ENCODE results near the gene TTL.
"Not testable (repeated sequence)": the region's sequence is repeated elsewhere in the genome, so short reads cannot be mapped to it uniquely, and the experiment has no call there.

Gene TTL

DNA sequence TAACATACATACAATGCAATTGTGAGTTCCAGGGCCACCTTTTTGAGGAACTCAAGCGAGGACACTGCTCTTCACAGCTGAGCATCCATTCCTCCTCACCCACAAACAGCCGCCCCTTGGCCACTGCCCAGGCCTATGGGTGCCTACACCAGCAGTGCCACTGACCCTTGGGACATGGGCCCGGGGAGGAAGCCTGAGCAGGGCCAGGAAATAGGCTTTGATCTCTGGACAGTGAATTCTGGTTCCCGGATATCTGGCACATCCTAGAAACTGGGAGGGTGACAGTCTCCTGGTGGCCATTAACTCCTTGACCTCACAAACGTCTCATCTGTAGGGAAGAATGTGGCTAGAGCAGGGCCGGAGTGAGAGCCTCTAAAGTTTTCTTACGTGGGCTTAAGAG lies 5.5 kb upstream of the TTL start:
- no peak for DNase-seq

DNA sequence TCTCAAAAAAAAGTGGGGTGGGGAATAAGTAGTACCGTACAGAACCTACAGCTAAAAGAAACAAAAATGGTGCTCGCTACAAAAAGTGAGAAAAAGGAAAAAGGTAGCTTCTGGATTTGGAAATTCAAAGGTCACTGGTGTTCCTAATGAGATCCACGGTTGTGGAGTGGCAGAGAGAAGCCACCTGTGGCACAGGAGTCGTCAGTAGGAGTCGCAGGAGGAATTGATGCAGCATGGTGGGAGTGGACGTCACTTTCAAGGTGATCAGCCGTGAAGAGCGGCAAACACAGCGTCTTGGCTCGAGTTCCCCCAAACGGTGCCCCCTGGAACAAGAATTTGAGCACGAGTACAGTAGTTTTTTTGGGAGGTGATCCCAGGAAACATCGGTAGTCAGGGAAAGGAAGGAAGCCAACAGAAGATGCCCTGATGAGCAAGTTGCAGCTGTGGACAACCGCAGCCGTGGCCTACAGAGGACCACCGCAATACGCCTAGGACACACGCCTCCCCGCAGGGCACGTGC lies 1.4 kb upstream of the TTL start:
- peak; percentile 15 for DNase-seq

DNA sequence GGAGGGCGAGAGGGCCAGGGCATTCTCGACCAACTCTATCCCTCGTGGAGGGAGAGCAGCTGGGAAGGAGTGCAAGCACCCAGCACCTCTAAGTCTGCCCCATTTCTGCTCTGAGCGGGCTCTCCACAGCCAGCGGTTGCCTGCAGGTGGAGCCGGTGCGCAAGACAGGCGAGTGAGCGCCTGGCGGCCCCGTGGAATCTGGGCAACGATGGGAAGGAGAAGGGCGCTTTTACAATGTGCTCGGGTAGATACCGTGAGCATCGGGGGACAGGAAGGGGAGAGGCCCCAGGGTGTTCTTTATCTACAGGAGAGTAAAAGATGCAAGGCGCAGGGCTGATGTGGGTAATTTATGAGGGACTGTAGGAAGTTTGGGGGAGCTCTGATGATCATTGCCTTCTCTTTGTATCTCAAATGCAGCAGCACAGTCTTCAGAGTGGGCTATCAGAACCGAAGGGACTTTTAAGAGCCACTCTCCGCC lies 867 bp upstream of the TTL start:
- DNase-seq: peak; percentile 83

- peak; percentile 60 for DNase-seq
Measured at GRCh38 chr2:112482309-112483041, 519 bp downstream of the TTL start.

DNA sequence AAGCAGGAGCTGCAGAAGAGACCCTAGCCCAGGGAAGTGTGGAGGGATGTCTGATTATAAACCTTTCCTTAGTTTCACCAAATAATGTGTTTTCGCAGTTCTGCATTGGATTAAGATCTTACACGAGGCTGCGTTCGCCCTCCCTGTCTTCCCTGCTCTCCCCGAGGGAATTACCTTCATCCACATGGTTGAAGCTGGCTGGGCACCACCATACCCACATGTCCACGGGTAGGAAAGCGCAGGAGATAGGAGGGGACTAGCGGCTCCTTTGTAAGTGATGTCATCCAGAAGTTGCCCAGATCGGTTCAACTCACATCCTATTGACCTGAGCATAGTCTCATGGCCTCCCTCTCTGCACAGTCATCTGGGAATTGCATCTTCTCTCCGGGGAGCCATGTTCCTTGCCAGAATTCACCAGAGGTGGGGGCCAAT lies 1.1 kb downstream of the TTL start:
- peak; percentile 28 for DNase-seq

DNA sequence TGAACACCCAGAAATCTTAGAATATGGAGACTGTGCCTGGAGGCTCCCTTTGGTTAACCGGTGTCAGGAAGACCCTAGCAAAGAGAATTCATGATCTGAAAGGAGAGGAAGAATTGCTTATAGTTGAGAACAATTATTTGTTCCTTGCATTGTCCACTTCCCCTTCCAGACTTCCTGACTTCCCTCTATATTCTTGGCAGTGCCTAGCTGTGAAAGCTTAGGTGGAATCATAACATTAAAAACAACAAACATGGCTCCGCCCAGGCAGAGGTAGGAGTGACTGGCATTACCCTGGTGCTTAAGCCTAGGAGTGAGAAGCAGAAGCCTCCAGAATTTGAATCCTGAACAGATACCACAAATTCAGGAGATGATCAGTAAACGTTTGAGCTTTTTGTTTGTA lies 1.9 kb downstream of the TTL start:
- no peak for DNase-seq

DNA sequence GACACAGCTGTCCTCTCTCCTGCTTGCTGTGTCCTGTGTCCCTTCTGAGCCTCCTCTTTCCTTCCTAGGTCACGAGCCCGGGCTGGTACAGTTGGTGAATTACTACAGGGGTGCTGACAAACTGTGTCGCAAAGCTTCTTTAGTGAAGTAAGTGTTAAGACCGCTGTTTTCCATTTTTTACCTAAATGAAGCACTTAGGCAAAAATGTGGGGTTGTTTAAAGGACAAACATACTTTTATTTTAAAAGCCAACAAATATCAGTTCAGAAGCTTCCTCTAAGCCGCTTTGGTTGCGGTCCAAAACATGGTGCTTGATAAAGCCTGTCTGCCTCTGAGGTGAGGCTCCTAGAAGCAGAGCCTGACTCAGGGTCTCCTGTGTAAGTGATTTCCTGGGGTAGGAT lies 3.9 kb downstream of the TTL start:
- DNase-seq: no peak

DNA sequence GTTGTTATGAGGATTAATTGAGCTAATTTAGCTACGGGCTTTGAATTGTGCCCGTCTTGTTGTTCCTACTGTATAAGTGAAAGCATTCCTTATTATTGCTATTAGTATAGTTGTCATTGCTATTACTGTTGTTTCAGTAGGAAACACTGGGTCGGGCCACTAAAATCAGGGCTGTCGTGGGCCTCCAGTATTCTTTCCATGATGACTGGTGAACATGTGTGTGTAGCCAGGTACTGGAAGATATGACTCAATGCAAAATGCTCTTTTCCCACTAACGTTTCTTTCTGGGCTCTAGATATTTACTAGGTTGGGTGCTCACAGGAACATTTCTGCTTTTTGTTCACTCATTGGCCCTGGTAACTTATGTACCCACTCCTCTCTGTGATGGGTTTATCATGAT lies 4.9 kb downstream of the TTL start:
- DNase-seq: no peak

DNA sequence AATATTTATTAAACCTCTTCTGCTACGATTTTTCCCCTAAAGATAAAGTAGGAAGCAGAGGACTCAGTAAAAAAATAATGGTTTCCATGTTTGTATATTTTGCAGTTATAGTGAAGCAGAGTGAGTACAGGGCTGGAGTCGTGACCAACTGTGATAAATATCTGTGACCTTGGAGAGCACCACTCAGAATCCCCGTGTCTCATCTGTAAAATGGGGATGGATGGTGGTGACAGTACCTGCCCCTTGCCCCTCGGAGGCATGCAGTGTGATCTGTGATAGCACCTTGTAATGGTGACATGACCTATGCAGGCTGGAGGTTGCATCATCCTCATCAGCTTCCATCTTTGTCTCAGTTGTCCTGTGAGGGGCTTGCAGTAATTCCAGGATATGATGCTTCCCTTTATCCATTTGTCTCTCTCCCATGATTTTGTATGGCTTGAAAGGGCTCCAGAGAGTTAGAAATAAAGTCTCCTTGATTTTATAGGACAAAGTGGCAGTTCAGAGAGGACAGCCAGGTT lies 5.5 kb downstream of the TTL start:
- DNase-seq: no peak

GRCh38 chr2:112488201-112488600 lies 6.2 kb downstream of the TTL start:
- DNase-seq: no peak

GRCh38 chr2:112491946-112492345 lies 10.0 kb downstream of the TTL start:
- no peak for DNase-seq

DNA sequence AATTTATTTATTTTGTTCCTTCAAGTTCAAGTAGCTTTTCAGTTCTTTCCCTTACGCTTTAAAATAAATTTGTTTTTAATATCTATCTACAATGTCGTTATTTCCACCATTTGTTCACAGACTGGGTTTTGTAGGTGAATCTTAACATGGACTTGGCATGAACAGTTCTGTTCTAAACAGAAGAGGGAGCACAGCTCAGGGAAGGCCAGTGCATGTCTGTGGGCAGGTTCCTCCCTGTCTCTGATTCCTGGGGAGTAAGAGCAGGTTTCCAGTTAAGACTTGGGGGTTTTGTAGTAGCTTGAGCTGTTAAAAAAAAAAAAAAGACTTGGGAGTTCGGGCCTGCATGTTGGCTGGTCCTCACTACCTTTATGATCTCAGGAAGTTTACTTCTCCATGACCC lies 11.1 kb downstream of the TTL start:
- DNase-seq: no peak

- DNase-seq: no peak
Measured at GRCh38 chr2:112493858-112494648, 12.1 kb downstream of the TTL start.

- no peak for DNase-seq
Measured at GRCh38 chr2:112494828-112495227, 12.9 kb downstream of the TTL start.

DNA sequence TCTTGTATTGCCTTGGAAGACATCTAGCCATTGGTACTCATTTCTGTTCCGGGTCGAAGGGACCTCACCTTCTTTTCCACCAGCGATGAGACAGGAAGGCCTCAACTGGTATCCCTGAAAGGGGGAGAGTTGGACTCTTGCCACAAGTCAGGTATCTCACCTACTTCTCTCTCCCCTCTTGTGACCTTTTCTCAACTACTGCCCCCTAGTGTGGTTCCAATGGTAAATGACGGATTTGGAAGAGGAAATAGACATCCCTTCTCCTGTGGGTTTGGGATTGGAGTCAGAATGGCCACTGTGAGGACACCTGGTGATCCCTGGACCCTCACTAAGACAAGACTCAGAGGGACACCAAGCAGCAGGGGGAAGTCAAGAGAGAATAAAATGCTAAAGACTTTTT lies 13.9 kb downstream of the TTL start:
- DNase-seq: not testable (repeated sequence)

DNA sequence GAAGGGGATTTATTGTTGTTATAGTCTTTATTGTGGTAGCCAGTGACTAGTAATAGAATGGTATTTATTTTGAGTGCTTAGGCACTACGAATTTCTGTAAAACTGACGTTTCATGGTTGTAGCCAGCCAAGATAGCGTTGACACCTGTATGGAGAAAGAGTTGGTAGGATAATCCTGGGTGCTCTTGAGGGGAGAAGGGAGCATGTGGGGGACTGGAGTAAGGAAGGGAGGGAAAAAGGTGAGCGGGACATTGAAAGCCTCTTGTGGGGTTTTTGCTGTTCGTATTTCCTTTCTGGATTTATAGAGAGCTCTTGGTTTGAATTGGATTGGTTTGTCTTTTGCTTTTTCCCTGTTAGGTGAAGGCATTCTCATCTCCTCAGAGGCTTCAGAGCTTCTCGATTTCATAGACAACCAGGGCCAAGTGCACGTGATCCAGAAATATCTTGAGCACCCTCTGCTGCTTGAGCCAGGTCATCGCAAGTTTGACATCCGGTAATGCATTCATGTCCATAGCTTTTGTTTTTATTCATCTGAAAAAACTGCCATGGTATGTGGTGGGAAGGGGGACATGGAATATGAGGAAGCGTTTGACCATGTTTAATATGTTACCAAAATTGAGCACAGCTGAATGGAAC lies 19.0 kb downstream of the TTL start:
- not testable (repeated sequence) for DNase-seq

DNA sequence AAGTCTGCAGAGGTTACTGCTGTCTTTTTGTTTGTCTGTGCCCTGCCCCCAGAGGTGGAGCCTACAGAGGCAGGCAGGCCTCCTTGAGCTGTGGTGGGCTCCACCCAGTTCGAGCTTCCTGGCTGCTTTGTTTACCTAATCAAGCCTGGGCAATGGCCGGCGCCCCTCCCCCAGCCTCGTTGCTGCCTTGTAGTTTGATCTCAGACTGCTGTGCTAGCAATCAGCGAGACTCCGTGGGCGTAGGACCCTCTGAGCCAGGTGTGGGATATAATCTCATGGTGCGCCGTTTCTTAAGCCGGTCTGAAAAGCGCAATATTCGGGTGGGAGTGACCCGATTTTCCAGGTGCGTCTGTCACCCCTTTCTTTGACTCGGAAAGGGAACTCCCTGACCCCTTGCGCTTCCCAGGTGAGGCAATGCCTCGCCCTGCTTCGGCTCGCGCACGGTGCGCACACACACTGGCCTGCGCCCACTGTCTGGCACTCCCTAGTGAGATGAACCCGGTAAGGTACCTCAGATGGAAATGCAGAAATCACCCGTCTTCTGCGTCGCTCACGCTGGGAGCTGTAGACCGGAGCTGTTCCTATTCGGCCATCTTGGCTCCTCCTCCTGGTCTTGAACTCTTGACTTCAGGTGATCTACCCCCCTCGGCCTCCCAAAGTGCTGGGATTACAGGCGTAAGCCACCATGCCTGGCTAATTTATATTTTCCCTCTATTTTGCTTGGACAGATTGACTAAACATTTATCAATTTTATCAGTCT lies 27.5 kb downstream of the TTL start:
- not testable (repeated sequence) for DNase-seq

GRCh38 chr2:112516801-112517200 lies 34.8 kb downstream of the TTL start:
- no peak for DNase-seq

- no peak for DNase-seq
Measured at GRCh38 chr2:112518807-112519206, 36.9 kb downstream of the TTL start.

- no peak for DNase-seq
Measured at GRCh38 chr2:112519506-112519905, 37.5 kb downstream of the TTL start.

- no peak for DNase-seq
Measured at GRCh38 chr2:112520234-112520783, 38.4 kb downstream of the TTL start.

DNA sequence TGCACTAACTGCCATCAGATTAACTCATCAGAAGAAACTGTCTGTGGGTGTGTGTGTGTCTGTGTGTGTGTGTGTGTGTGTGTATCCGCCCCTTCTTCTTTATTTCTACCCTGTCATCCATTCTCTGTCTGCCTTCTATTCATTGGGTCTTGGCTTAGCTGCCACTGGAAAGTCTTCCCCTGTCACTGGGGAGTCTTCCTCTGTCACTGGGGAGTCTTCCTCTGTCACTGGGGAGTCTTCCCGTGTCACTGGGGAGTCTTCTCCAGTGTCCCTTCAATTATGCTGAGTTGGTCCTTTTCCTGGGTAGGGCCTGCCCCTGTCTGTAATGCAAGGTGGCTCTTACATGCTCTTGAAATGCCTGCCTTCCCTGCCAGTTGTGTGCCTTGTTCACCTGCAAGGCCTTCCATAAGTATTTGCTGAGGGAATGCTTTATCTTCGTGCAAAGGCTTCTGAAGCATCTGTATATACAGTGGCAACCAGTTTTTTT lies 41.4 kb downstream of the TTL start:
- no peak for DNase-seq
